CD4-positive, alpha-beta T cell treated with Interleukin-17A for 4 hours (primary cell): ENCODE results near the gene MRLN.
"Not testable (repeated sequence)": the region's sequence is repeated elsewhere in the genome, so short reads cannot be mapped to it uniquely, and the experiment has no call there.

Experiments
- DNase-seq: peaks from one replicate; pipeline ENCODE4 v3.0.0-alpha.2; 2020; ENCODE audit warnings: mixed read lengths

The MRLN gene

DNA sequence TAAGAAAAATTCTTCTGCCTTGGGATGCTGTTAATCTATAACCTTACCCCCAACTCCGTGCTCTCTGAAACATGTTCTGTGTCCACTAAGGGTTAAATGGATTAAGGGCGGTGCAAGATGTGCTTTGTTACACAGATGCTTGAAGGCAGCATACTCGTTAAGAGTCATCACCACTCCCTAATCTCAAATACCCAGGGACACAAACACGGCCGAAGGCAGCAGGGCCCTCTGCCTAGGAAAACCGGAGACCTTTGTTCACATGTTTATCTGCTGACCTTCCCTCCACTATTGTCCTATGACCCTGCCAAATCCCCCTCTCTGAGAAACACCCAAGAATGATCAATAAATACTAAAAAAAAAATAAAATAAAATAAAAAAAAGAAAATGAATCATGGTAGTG, 8.5 kb downstream of the MRLN start:
- not testable (repeated sequence) for DNase-seq

DNA sequence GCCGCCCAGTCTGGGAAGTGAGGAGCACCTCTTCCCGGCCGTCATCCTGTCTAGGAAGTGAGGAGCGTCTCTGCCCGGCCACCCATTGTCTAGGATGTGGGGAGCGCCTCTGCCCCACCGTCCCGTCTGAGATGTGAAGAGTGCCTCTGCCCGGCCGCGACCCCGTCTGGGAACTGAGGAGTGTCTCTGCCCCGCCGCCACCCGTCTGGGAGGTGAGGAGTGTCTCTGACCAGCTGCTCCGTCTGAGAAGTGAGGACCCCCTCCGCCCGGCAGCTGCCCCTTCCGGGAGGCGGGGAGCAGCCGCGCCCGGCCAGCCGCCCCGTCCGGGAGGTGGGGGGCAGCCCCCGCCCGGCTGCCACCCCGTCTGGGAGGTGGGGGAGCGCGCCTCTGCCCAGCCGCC, 9.1 kb downstream of the MRLN start:
- not testable (repeated sequence) for DNase-seq

DNA sequence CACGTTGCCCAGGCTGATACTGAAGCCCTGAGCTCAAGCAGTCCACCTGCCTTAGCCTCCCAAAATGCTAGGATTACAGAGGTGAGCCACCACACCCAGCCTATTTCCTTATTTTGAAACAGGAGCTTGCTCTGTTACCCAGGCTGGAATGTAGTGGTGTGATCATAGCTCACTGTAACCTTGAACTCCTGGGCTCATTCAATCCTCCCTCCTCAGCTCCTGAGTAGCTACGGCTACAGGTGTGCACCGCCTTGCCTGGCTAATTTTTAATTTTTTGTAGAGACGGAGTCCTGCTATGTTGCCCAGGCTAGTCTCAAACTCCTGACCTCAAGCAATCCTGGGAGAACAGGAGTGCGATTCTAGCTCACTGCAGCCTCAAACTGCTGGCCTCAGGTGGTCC, 11.7 kb downstream of the MRLN start:
- no peak for DNase-seq

- no peak for DNase-seq
Measured at GRCh38 chr10:59741048-59741447, 12.2 kb downstream of the MRLN start.

DNA sequence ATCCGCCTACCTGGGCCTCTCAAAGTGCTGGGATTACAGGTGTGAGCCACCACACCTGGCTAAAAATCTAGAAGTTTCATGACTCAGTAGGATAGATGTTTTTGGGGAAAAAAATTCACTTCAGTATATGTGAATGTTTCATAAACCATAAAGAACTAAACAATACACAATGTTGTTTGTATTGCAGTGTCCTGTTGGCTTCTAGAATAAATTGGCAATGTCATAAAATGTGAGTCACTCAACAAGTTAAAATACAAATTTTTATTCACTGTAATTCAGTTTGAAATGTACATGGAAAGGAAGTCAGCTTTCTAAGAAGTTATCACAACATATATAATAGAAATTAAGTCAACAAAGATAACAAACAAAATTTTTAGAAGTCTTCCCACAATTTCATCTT, 16.5 kb downstream of the MRLN start:
- DNase-seq = no peak

DNA sequence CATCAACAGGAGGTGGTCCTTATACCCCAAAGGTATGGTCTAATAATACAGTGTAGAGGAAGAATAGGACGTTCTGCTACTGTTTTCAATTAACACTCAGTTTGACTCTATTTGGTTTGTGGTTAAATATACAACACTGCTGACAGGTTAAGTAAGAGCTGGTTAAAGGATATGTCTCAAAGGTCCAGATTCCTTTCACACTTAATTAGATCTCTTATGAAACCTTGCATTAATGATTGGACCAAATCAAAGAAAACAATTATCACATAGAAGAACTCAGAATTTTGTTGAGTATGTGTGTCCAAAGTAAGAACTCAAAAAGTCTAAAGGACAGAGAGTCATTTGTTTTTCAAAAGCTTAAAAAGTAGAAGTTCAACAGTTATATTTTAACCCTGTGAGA, 18.0 kb downstream of the MRLN start:
- DNase-seq = no peak

- DNase-seq = no peak
Measured at GRCh38 chr10:59734014-59734462, 19.2 kb downstream of the MRLN start.

- DNase-seq = not testable (repeated sequence)
Measured at GRCh38 chr10:59733321-59734013, 19.8 kb downstream of the MRLN start.

DNA sequence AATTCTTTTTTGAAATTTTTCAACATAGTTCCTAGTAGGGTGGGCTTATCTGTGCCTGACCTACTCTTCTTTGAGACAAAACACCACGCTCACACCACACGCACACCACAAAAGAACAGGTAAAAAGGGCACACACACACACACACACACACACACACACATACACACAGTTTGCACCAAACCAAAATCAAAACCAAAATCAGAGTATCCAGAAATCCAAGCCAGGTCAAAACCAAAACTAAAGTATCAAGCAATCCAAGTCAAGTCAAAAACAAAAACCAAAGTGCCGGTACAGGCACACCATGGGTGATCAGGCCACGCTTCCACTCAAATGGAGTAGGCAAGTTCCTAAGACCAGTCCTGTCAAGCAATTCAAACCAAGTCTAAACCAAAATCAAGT, 20.4 kb downstream of the MRLN start:
- DNase-seq = not testable (repeated sequence)

DNA sequence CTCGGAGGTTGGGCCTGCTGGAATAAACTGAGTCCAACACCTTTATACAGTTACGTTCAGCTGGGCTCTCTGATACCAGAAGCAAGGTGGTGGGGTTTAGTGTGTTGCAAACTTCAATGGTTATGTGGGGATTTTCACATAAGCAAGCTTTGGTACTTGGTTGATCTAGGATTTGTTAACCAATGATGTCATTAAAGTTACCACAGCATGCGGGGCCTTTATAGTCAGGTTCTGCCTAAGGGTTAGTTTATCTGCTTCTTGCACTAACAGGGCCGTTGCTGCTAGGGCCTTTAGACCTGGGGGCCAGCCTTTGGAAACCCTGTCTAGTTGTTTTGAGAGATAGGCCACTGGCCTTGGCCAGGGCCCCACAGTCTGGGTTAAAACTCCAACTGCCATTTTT, 24.1 kb downstream of the MRLN start:
- DNase-seq = not testable (repeated sequence)

DNA sequence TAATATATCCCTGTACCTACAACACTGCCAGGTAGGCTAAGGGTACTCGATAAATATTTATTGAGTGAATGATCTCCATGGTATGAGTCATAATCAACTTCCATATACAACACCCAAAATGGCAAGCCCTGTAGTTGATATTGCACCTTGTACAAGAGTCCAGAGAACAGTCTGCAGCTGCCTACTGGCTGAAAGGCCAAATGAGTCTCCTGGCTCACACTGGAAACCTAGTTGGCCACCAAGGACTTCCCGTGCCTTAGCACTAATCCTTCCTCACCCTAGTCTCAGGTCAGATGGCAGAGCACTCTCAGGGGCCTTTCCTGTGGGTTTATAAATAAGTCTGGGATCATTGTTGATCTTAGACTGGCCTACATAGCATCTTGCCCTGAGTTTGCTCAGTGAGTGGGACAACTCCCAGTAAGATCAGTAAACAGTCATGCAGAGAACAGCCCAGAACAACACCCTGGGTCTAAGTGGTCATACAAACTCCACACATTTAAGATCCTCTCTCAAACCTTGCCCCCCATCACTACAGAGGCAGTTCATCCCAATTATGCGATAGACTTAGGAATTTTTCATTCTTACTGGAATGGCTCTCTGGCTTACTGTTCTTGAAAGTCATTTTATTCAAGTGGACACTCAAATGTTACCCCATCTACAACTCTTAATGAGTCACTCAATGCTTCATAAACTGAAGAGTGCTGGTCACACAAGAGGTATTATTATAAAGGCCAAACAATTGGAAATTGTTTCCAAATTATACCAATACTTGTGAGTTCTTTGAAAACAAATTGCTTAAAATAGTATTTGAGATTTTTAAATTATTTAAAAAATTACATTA, 28.9 kb downstream of the MRLN start:
- DNase-seq = no peak

DNA sequence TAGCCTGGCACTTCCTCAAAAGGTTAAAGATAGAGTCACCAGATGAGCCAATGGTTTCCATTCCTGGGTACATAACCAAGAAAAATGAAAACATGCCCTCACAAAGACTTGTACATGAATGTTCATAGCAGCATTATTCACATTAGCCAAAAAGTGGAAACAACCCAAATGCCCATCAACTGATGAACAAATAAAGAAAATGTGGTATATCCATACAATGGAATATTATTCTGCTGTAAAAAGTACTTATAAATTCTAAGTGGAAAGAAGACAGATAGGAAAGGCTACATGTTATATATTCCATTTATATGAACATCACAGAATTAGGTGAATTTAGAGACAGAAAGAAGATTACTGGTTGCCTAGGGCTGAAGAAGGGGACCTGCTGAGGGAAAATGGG, 32.9 kb downstream of the MRLN start:
- no peak for DNase-seq

DNA sequence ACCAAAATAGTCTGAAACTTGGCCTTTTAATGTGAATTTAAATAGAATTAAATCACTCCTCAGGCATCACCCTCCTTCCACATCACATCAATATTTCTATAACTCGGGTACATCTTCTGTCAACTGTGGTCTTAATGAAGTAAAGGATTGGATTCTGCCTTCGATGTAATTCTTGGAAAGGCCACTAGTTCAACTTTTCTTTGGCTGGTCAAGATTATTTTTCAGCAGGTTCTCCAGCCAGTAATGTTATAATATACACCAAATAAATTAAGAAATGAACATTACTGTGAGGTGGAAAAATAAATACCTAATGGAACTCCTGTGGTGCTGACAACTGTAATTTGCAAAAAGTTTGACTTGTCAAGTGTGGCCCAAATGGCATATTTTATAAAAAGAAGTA, 33.9 kb downstream of the MRLN start:
- DNase-seq = no peak

DNA sequence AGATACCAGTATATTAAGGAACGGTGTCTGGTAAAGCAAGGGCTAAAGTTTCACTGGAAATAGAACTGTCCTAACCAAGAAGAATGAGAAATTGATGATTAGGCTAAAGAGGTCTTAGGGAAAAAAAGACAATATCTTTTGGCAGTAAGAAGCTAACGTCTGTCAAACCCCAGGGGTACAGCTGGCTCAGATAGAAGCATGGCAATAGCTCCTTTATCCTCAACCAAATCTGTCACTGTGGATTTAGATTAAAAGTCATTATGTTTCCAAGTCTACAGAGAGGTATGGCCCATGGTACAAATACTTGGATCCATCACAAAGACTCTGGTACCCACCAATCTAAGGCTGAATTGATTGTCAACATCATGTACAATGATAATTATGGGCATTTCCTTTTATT, 35.0 kb downstream of the MRLN start:
- no peak for DNase-seq

DNA sequence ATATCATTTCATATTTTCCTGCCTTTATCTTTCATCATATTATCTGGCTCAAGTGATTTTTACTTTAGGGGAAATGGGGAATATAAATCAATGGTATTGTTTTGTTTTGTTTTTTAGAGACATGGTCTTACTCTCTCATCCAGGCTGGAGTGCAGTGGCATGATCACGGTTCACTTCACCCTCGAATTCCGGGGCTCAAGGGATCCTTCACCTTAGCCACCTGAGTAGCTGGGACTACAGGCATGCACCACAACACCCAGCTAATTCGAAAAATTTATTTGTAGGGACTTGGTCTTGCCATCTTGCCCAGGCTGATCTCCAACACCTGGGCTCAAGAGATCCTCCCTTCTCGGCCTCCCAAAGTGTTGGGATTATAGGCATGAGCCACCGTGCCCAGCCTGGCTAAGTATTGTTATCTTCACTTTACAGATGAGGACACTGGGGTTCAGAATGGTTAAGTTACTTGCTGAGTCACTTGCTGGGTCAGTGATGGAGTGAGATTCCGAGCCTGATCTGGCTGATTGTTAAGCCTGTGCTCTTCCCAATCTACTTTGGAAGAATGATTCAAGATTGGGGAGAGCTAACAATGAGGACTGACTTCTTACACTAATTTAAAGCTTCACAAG, 39.9 kb downstream of the MRLN start:
- no peak for DNase-seq

DNA sequence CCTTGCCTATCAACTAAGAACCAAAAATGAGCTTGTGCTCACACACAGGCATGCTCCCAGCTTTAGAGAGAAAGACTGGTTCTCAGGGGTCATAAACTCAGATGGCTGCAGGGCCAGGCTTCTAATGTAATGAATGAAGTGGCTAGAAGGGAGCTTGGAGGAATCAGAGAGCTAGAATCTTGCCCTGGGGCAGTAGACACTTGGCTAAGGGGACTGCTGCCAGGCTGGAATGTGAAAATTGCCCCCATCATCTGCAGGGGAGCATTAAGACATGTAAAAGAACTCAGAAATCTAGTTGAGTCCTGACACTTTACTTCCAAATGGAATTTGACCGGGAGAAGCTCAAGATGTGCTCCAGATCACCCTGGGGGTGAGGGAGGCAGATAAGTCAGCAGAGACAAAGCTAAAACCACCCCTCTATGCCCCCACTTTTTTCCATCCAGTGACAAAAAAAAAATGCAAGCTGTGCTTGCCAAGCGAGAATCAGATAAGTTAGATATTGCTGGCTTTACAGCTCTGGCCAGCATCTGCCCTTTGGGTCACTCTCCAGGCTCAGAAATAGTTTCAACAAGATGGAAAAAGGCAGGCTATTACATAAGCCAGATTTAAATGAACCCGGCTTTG, 41.3 kb downstream of the MRLN start:
- no peak for DNase-seq

DNA sequence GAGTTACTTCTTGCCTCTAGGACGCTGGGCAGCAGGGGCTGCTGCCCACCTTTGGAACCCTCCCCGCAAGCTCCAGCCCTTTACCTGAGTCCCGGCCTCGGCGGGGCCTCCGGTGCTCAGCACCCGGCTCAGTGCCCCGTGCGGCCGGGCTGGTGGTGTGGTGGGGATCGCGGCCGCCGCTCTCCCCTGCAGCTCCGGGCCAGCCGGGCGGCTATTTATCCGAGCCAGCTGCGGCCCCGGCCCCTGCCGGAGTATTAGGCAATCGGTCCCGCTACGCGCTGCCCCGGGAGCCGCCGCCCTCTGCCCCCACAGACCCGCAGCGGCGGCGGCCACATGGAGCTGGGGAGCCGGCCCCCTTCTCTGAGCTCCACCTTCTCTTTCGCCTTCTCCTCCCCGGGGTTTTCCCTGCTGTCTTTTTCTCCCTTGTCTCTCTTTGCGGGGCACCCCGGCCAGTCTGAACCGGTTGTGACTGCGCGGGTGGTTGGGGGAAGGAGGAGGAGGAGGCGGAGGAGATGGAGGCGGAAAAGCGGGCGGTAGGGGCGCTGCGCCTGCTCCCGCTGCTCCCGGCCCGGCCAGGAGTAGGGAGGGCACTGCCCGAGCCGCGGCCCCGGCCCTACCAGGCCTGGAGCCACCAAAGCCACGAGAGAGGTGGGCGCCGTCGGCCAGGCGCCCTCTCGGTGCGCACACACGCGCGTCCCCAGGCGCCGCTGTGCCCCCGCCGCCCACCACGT, 43.7 kb downstream of the MRLN start, which contains the start of gene SLC16A9:
Gene SLC16A9 (minus strand): TSS at position 456 of the 731 bp plus-strand sequence. CDS start 25,559 bp downstream, outside the sequence.
- DNase-seq = no peak

DNA sequence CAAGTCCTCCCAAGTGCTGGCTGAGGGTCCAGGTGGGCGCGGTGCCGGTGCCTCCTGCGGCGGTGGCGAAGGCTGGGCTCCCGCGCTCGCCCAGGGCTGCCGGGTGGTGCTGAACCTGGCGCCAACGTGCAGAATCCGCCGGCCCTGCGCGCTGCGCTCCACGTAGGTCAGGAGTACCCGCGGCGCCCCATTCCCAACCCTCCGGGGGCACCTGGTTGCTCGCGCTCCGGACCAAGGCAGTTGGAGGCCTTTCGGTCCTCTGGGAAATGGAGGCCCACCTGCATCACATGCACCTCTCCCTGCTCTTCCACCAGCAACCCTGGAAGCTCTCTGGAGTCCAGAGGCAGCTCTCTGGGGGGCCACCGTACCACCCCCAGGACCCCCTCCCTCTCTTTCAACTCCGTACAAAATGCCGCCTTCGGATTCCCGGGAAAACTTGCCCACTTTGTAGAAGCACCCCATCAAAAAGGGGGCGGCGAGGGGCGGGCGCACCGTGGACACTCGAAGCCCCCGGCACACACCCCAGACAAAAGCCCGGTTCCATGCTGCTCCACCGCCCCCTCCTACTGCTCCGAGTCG, 44.4 kb downstream of the MRLN start:
- DNase-seq = no peak

DNA sequence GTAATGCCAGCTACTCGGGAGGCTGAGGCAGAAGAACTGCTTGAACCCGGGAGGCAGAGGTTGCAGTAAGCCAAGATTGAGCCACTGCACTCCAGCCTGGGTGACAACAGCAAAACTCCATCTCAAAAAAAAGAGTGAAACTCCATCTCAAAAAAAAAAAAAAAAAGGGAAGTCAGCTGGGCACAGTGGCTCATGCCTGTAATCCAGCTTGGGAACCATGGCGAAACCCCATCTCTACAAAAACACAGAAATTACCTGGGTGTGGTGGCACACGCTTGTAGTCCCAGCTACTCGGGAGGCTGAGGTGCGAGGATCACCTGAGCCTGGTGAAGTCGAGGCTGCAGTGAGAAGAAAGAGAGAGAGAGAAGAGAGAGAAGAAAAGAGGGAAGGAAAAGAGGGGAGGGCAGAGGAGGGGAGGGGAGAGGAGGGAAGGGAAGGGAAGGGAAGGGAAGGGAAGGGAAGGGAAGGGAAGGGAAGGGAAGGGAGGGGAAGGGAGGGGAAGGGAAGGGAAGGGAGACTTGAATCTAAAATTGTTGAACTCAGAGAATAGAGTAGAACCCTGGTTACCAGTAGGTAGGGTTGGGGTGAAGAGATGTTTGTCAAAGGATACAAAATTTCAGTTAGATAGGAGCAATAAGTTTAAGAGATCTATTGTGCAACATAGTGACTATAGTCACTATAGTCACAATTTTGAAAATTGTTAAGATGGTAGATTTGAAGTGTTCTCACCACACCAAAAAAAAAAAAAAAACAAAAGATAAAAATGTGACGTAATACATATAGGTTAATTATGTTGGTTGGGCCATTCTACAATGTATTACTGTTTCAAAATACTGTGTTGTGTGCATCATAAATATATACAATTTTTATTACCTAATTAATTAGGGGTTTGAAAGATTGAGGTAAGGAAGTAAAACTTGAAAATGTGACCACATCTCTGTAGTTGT, 46.1 kb downstream of the MRLN start:
- DNase-seq = no peak

DNA sequence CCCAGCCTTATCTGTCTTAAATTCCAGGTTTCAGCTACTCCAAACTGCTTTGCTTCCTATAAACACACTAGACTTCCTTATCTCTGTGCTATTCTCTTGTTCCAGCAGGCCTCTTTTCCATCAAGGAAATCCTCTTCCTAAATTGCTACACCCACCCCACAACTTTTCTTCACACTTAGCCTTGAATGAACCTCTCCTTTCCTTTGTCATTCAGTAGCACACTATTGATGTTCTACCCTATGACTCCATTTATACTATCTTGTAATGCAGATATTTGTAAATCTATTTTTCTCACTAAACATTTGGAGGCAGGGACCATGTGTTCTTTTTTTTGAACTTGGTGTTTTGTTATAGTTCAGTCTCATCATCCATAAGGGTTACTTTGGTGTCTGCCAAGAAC, 47.3 kb downstream of the MRLN start:
- no peak for DNase-seq

DNA sequence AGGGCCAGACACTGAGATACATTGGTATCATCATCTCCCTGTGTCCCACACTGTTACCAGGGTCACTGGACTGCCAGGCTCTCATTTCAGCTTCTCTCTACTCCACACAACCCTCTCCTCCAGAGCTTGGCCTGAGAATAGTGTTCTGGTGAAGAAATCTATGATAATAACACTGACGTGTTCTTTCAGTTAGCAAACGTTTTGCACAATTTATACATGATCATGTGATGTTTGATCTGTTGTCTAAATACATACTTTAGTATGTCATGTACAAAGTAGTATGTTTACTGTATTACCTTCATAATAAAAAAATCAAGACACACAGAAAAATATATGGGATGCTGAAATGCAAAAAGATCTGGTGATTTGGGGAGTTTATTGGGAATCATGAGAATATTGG, 48.6 kb downstream of the MRLN start:
- DNase-seq = no peak
